B cell (primary cell): Measurements from ENCODE around the gene STAM.
A peak's percentile ranks its signal among the peaks of the same experiment; 100 is the strongest.

Experiments used
- CTCF ChIP-seq: fragments of 200-600 bp; IDR thresholded peaks from one replicate; pipeline ENCODE4 v1.8.0; 2022; ENCODE audit warnings: antibody characterized with exemption, mild to moderate bottlenecking
- EZH2 ChIP-seq: IDR thresholded peaks from 2 replicates; pipeline ENCODE4 v1.6.1; 2012; ENCODE audit warnings: borderline replicate concordance, low read depth, mild to moderate bottlenecking, moderate library complexity, low read length; ENCODE audit not compliant: insufficient read depth, poor library complexity, severe bottlenecking

GRCh38 chr10:17607603-17608332, 36.2 kb upstream of the STAM start:
- TF ChIP-seq CTCF (peak; percentile 96), EZH2 (no peak)
